K562 (cell line): ENCODE measurements around the gene TGFBR1. TPM values are rescaled to one million over a fixed set of nuclear protein-coding genes. Genes with fewer than 3 reads are reported as not detected.

Source experiments
- ARHGAP35 ChIP-seq: fragments of 450-650 bp; IDR thresholded peaks from 2 replicates; pipeline ENCODE4 v1.6.1; 2018; ENCODE audit not compliant: partially characterized antibody
- GABPB1 ChIP-seq: sonication (generic); formaldehyde crosslinking; IDR thresholded peaks from 2 replicates; pipeline ENCODE4 v1.8.0; 2022; ENCODE audit warnings: mild to moderate bottlenecking, missing genetic modification reagents
- MAFK ChIP-seq: IDR thresholded peaks from 2 replicates; pipeline ENCODE4 v1.6.1; 2011; ENCODE audit warnings: low read length, improper control_type of control experiment
- MITF ChIP-seq: IDR thresholded peaks from 2 replicates; pipeline ENCODE4 v1.6.1; 2014; ENCODE audit warnings: antibody characterized with exemption
- RBM34 ChIP-seq: fragments of 200-400 bp; formaldehyde crosslinking; IDR thresholded peaks from 2 replicates; pipeline ENCODE4 v1.6.1; 2018; ENCODE audit warnings: low read length, borderline replicate concordance; ENCODE audit not compliant: insufficient read depth
- SNIP1 ChIP-seq: fragments of 450-650 bp; IDR thresholded peaks from 2 replicates; pipeline ENCODE4 v1.7.1; 2017; ENCODE audit warnings: low read depth, mild to moderate bottlenecking
- TFE3 ChIP-seq: fragments of 450-650 bp; formaldehyde crosslinking; IDR thresholded peaks from 2 replicates; pipeline ENCODE4 v1.4.0; 2020; ENCODE audit warnings: mild to moderate bottlenecking, mixed read lengths
- U2AF2 ChIP-seq: fragments of 200-400 bp; formaldehyde crosslinking; optimal IDR thresholded peaks from 2 replicates; pipeline ENCODE3; 2017; ENCODE audit warnings: low read depth, mild to moderate bottlenecking, low read length
- XRCC3 ChIP-seq: fragments of 450-650 bp; IDR thresholded peaks from 2 replicates; pipeline ENCODE4 v1.6.1; 2017; ENCODE audit warnings: mild to moderate bottlenecking, moderate library complexity
- ZNF134 ChIP-seq: fragments of 250-450 bp; sonication (Bioruptor Pico); conservative IDR thresholded peaks from 2 replicates; pipeline ENCODE4 v1.4.0; 2020
- ZNF212 ChIP-seq: fragments of 450-650 bp; formaldehyde crosslinking; IDR thresholded peaks from 2 replicates; pipeline ENCODE4 v1.4.0; 2020; ENCODE audit warnings: mild to moderate bottlenecking
- ZNF232 ChIP-seq: sonication (generic); formaldehyde crosslinking; IDR thresholded peaks from 2 replicates; pipeline ENCODE4 v1.8.0; 2022; ENCODE audit warnings: mild to moderate bottlenecking, missing genetic modification reagents
- ZNF518B ChIP-seq: fragments of 250-450 bp; sonication (Bioruptor Pico); IDR thresholded peaks from 2 replicates; pipeline ENCODE4 v1.5.0; 2021; ENCODE audit warnings: mild to moderate bottlenecking, moderate library complexity
- ZNF589 ChIP-seq: fragments of 200-800 bp; sonication (Bioruptor generic); IDR thresholded peaks from 2 replicates; pipeline ENCODE4 v1.6.1; 2016; ENCODE audit warnings: low read depth, missing genetic modification characterization, missing compliant biosample characterization
- ZNF699 ChIP-seq: fragments of 250-450 bp; sonication (Bioruptor Pico); IDR thresholded peaks from 2 replicates; pipeline ENCODE4 v1.8.0; 2021; ENCODE audit warnings: mild to moderate bottlenecking, moderate library complexity; ENCODE audit not compliant: insufficient replicate concordance
- polyA plus RNA-seq, 8 experiments: library from polyadenylated mRNA; depleted of rRNA in 4 of 8; stranded (reverse) in 5 of 8; unstranded in 3 of 8; fragments of >200 nt; fragmentation: Nextera tagmentation in 2 of 8; fragmentation: Illumina TruSeq in 1 of 8; extraction: Ambion mirVana in 2 of 8; extraction: Trizol in 1 of 8; gene quantifications; 2 replicates each; pipeline versions ENCODE4 v1.2.1 to v1.2.3, GENCODE V29; 2011 to 2014; ENCODE audit warnings: inconsistent platforms in 1 of 8, missing spikeins in 1 of 8
- total RNA-seq, 7 experiments: library from RNA; depleted of rRNA in 6 of 7; stranded (reverse); fragments of >200 nt in 6 of 7; fragmentation: Illumina TruSeq in 2 of 7; extraction: Trizol in 2 of 7; gene quantifications; 2 replicates each; pipeline versions ENCODE4 v1.2.1 to v1.2.3, GENCODE V29; 2011 to 2021; ENCODE audit warnings: low replicate concordance in 1 of 7
- TF ChIP-seq, protein P1 (sequence below): sonication (generic); formaldehyde crosslinking; IDR thresholded peaks from 2 replicates; pipeline ENCODE4 v1.9.0; 2022; ENCODE audit warnings: mild to moderate bottlenecking, missing genetic modification reagents
- TF ChIP-seq, protein P2 (sequence below): fragments of 200-800 bp; sonication (Bioruptor generic); IDR thresholded peaks from 2 replicates; pipeline ENCODE4 v1.6.1; 2017; ENCODE audit warnings: missing genetic modification characterization, missing compliant biosample characterization

The TGFBR1 gene
- total and polyA plus RNA-seq, 9 of the 15 experiments (the other 6 are each of a cell fraction or from before 2014, with no cell fraction given) = 15.5 to 62.4 (median 42.7) TPM

DNA sequence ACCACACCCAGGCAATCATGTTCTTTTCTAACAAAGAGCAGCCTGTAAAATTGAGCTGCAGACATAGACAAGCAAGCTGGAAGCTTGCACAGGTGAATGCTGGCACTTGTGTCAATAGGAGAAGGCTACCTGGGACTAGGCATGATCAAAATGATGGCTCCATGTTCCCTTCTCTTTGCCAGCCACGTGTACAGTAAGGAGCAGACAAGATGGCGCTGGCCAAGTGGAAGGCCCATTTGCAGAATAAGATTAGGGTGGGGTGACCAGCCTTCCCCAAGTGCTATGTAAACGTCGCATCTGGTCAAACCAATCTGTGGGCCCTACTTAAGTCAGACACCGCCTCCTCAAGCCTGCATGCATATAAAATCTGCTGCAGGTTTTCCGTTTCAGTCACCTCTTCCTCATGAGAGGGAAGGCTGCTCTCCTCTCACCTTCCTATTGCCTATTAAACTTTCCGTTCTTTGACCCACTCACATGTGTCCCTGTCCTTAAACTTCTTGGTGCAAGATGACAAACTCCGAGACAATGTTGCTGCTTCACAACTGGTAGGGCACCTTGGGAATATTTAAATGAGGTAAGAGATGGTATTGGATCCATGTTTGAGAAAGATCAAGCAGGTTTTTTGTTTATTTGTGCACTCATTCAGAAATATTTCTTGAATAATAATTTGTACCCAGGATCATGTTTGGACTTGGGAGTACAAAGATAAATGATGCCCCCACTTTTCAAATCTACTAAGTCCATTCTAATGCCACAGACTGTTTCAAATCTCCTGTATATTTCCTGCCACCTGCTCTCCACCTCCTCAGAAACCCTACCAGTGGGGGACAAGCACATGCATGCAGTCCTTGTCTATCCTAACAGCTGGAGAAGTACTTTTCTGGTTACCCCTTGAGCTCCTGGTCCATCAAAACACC lies 30.7 kb upstream of the TGFBR1 start (continued):
- TF ChIP-seq ZNF518B (CRISPR knock-in tag) (no peak), SNIP1 (no peak), ZNF589 (peak; percentile 95), ZNF699 (CRISPR knock-in tag) (no peak), MITF (no peak), ZNF134 (CRISPR knock-in tag) (peak; percentile 59; the same call in 1 of the 2 replicates), ARHGAP35 (no peak), GABPB1 (CRISPR knock-in tag) (0 out of 2 replicates have a peak, but pooled peaks have one; percentile 7), U2AF2 (no peak), ZNF232 (no peak), MAFK (no peak), ZNF212 (CRISPR knock-in tag) (no peak), XRCC3 (no peak), TFE3 (CRISPR knock-in tag) (no peak; the same call in 1 of the 2 replicates), RBM34 (no peak)
- TF ChIP-seq, protein P1, sequence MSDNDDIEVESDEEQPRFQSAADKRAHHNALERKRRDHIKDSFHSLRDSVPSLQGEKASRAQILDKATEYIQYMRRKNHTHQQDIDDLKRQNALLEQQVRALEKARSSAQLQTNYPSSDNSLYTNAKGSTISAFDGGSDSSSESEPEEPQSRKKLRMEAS (CRISPR knock-in tag) = peak; percentile 96
- TF ChIP-seq, protein P2, sequence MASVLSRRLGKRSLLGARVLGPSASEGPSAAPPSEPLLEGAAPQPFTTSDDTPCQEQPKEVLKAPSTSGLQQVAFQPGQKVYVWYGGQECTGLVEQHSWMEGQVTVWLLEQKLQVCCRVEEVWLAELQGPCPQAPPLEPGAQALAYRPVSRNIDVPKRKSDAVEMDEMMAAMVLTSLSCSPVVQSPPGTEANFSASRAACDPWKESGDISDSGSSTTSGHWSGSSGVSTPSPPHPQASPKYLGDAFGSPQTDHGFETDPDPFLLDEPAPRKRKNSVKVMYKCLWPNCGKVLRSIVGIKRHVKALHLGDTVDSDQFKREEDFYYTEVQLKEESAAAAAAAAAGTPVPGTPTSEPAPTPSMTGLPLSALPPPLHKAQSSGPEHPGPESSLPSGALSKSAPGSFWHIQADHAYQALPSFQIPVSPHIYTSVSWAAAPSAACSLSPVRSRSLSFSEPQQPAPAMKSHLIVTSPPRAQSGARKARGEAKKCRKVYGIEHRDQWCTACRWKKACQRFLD (CRISPR knock-in tag) = peak; percentile 91
